ENCODE results near the gene ODF2L.

GRCh38 chr1:86339906-86340305 lies 56.2 kb downstream of the ODF2L start:
- no peak for TF ChIP-seq CTCF (conservative IDR thresholded peaks at IDR 0.05)
- TF ChIP-seq EZH2 (IDR thresholded peaks at IDR 0.05; ENCODE audit: low read depth): no peak

Measured in PC-9 (cell line).